ENCODE measurements around the gene LCE3B. TPM values are rescaled to one million over a fixed set of nuclear protein-coding genes. Genes with fewer than 3 reads are reported as not detected.

LCE3B gene
- total and polyA plus RNA-seq, 3 experiments from 2014 or later, result not detected

- POLR2A ChIA-PET, result no interaction called here
Observed at GRCh38 chr1:152663098-152663497, 49.5 kb downstream of the LCE3B start, which contains the start of gene LCE2D. Gene LCE2D, plus strand, starts transcription at chr1:152663380. Its CDS starts 726 bp downstream, at chr1:152664106.

More at GRCh38 chr1:152663098-152663497, 49.5 kb downstream of the LCE3B start, which contains the start of gene LCE2D:
- H3K9me3 Mint-ChIP-seq, result peaks cover 0 to 4% (median 0%) of the 10 kb centered on the region in 5 donors
- no peak within 1 kb of the TSS for H3K4me3 Mint-ChIP-seq
- CTCF ChIA-PET, result interaction anchor here (1.0 kb wide), 1 partner anchor 10 kb away, joined by 3 read pairs; no protein-coding TSS in a partner anchor
- peaks cover 12 to 31% of the 10 kb centered on the region in 2 donors for H3K27me3 Mint-ChIP-seq
- Histone ChIP-seq H3K4me3 (ENCODE audit: low read length) (no peak within 1 kb of the TSS), H3K27ac (ENCODE audit: low read depth, low read length) (no peak within 1 kb of the TSS), H3K9me3 (ENCODE audit: low read length) (no peaks in the 10 kb centered on the region), H3K4me1 (ENCODE audit: insufficient read depth, low read length) (no peaks in the 10 kb centered on the region), H3K36me3 (ENCODE audit: insufficient read depth, low read length) (no peaks in the 10 kb centered on the region), H3K27me3 (ENCODE audit: insufficient read depth, low read length, poor library complexity, severe bottlenecking) (no peaks in the 10 kb centered on the region)
- H3K36me3 Mint-ChIP-seq, result no peaks in the 10 kb centered on the region
- no peaks in the 10 kb centered on the region for H3K4me1 Mint-ChIP-seq
- H3K27ac Mint-ChIP-seq, result peak within 1 kb of the TSS in 1 of 8 donors; percentile 15
- no peak for DNase-seq

Other genes starting within 250 kb of the LCE3B start
- gene CRNN, start 199.5 kb upstream of the LCE3B start, total RNA-seq, result not detected
- not detected for gene CRNN, start 199.5 kb upstream of the LCE3B start, polyA plus RNA-seq
- gene LCE5A, start 103.0 kb upstream of the LCE3B start, total RNA-seq, result not detected
- not detected for gene LCE5A, start 103.0 kb upstream of the LCE3B start, polyA plus RNA-seq
- not detected for gene CRCT1, start 99.3 kb upstream of the LCE3B start, total RNA-seq
- gene CRCT1, start 99.3 kb upstream of the LCE3B start, polyA plus RNA-seq, result not detected
- not detected for gene LCE3E, start 47.0 kb upstream of the LCE3B start, total RNA-seq
- gene LCE3E, start 47.0 kb upstream of the LCE3B start, polyA plus RNA-seq, result not detected
- gene LCE3D, start 33.3 kb upstream of the LCE3B start, total RNA-seq, result not detected
- gene LCE3D, start 33.3 kb upstream of the LCE3B start, polyA plus RNA-seq, result not detected
- not detected for gene LCE3C, start 13.6 kb upstream of the LCE3B start, total RNA-seq
- gene LCE3C, start 13.6 kb upstream of the LCE3B start, polyA plus RNA-seq, result not detected
- not detected for gene LCE3A, start 9.3 kb downstream of the LCE3B start, total RNA-seq
- gene LCE3A, start 9.3 kb downstream of the LCE3B start, polyA plus RNA-seq, result not detected
- not detected for gene LCE2D, start 49.6 kb downstream of the LCE3B start, total RNA-seq
- not detected for gene LCE2D, start 49.6 kb downstream of the LCE3B start, polyA plus RNA-seq
- not detected for gene LCE2C, start 61.5 kb downstream of the LCE3B start, total RNA-seq
- not detected for gene LCE2C, start 61.5 kb downstream of the LCE3B start, polyA plus RNA-seq
- not detected for gene LCE2B, start 72.3 kb downstream of the LCE3B start, total RNA-seq
- gene LCE2B, start 72.3 kb downstream of the LCE3B start, polyA plus RNA-seq, result not detected
- gene LCE2A, start 84.5 kb downstream of the LCE3B start, total RNA-seq, result not detected
- gene LCE2A, start 84.5 kb downstream of the LCE3B start, polyA plus RNA-seq, result not detected
- not detected for gene LCE4A, start 94.3 kb downstream of the LCE3B start, total RNA-seq
- gene LCE4A, start 94.3 kb downstream of the LCE3B start, polyA plus RNA-seq, result not detected
- not detected for gene KPRP, start 144.2 kb downstream of the LCE3B start, total RNA-seq
- gene KPRP, start 144.2 kb downstream of the LCE3B start, polyA plus RNA-seq, result not detected
- gene LCE1F, start 161.3 kb downstream of the LCE3B start, total RNA-seq, result not detected
- gene LCE1F, start 161.3 kb downstream of the LCE3B start, polyA plus RNA-seq, result not detected
- gene LCE1E, start 172.4 kb downstream of the LCE3B start, total RNA-seq, result not detected
- not detected for gene LCE1E, start 172.4 kb downstream of the LCE3B start, polyA plus RNA-seq
- gene LCE1D, start 182.9 kb downstream of the LCE3B start, total RNA-seq, result not detected
- gene LCE1D, start 182.9 kb downstream of the LCE3B start, polyA plus RNA-seq, result not detected
- gene LCE1C, start 192.8 kb downstream of the LCE3B start, total RNA-seq, result not detected
- gene LCE1C, start 192.8 kb downstream of the LCE3B start, polyA plus RNA-seq, result not detected
- gene LCE1B, start 198.2 kb downstream of the LCE3B start, total RNA-seq, result not detected
- gene LCE1B, start 198.2 kb downstream of the LCE3B start, polyA plus RNA-seq, result not detected
- not detected for gene LCE1A, start 213.7 kb downstream of the LCE3B start, total RNA-seq
- gene LCE1A, start 213.7 kb downstream of the LCE3B start, polyA plus RNA-seq, result not detected
- not detected for gene LCE6A, start 229.0 kb downstream of the LCE3B start, total RNA-seq
- not detected for gene LCE6A, start 229.0 kb downstream of the LCE3B start, polyA plus RNA-seq
- not detected for gene LCE7A, start 246.2 kb downstream of the LCE3B start, total RNA-seq
- gene LCE7A, start 246.2 kb downstream of the LCE3B start, polyA plus RNA-seq, result not detected

Measured in CD8-positive, alpha-beta memory T cell (primary cell).